Measurements from ENCODE around the gene ZNF770.

GRCh38 chr15:34994925-34995324 is 6.8 kb upstream of the ZNF770 start:
- TF ChIP-seq CTCF (conservative IDR thresholded peaks at IDR 0.05) (no peak), EZH2 (IDR thresholded peaks at IDR 0.05; ENCODE audit: low read depth) (no peak)

Measured in PC-9 (cell line).